Tibial nerve (tissue), 3 donors: ENCODE measurements around the gene OSBPL10.

Experiments
- POLR2A ChIP-seq, 2 donors: fragments of 450-650 bp; IDR thresholded peaks; one replicate each; pipeline ENCODE4 v1.6.1; 2017; ENCODE audit warnings: antibody characterized with exemption in 2 of 2, mild to moderate bottlenecking in 2 of 2, moderate library complexity in 2 of 2
- TF ChIP-seq, protein P1 (sequence below), 5 experiments: fragments of 200-600 bp in 3 of 5; fragments of 450-650 bp in 2 of 5; sonication (generic) in 3 of 5; IDR thresholded peaks; one replicate each; pipeline ENCODE4 v1.5.1; 2016 to 2019; ENCODE audit warnings: antibody characterized with exemption in 5 of 5, mild to moderate bottlenecking in 3 of 5, moderate library complexity in 2 of 5

DNA sequence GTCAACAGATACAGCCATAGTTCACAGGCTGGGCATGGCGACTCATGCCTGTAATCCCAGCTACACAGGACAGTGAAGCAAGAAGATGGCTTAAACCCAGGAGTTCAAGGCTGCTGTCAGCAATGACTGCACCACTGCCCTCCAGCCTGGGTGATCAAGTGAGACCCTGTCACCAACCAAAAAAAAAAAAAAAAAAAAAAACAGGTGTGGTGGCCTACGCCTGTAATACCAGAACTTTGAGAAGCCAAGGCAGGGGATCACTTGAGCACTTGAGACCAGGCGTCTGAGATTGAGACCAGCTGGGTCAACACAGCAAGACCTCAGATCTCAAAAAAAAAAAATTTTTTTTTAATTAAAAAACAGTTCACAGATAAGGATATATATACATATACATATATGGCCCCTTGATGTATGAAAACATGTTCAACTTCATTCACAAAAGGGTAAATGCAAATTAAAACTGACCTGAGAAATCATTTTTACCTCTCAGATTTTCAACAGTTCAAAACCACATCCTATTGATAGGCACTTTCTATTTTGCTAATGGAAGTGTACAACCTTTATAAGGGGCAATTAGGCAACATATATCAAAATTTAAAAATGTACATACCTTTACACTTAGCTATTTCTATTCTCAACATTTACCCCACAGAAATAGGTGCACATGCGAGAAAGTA is 51.1 kb downstream of the OSBPL10 start:
- TF ChIP-seq POLR2A (IDR thresholded peaks at IDR 0.05): no peak
- TF ChIP-seq, protein P1, sequence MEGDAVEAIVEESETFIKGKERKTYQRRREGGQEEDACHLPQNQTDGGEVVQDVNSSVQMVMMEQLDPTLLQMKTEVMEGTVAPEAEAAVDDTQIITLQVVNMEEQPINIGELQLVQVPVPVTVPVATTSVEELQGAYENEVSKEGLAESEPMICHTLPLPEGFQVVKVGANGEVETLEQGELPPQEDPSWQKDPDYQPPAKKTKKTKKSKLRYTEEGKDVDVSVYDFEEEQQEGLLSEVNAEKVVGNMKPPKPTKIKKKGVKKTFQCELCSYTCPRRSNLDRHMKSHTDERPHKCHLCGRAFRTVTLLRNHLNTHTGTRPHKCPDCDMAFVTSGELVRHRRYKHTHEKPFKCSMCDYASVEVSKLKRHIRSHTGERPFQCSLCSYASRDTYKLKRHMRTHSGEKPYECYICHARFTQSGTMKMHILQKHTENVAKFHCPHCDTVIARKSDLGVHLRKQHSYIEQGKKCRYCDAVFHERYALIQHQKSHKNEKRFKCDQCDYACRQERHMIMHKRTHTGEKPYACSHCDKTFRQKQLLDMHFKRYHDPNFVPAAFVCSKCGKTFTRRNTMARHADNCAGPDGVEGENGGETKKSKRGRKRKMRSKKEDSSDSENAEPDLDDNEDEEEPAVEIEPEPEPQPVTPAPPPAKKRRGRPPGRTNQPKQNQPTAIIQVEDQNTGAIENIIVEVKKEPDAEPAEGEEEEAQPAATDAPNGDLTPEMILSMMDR (IDR thresholded peaks at IDR 0.05): no peak
